Peyer's patch (tissue), 4 donors: Measurements from ENCODE around the gene RAMP3.

Source experiments
- CTCF ChIP-seq, 6 experiments: fragments of 450-650 bp in 4 of 6; fragments of 200-600 bp in 2 of 6; sonication (generic) in 1 of 6; IDR thresholded peaks; one replicate each; pipeline ENCODE4 v1.5.1; 2017 to 2019; ENCODE audit warnings: antibody characterized with exemption in 6 of 6, mild to moderate bottlenecking in 3 of 6, moderate library complexity in 1 of 6
- POLR2A ChIP-seq, 2 donors: fragments of 450-650 bp; IDR thresholded peaks; one replicate each; pipeline ENCODE4 v1.5.1; 2017; ENCODE audit warnings: antibody characterized with exemption in 2 of 2, mild to moderate bottlenecking in 2 of 2, moderate library complexity in 2 of 2

GRCh38 chr7:45117582-45117981 is 40.0 kb upstream of the RAMP3 start:
- TF ChIP-seq POLR2A (IDR thresholded peaks at IDR 0.05): no peak
- TF ChIP-seq CTCF (IDR thresholded peaks at IDR 0.05): no peak
